Upper lobe of left lung (tissue), 6 donors: ENCODE results near the gene LRRC75B. TPM values are rescaled to one million over a fixed set of nuclear protein-coding genes. Genes with fewer than 3 reads are reported as not detected.

ENCODE experiments used
- ATAC-seq, 2 donors: fragments of 200-7000 bp; cut with Tn5 transposase; one replicate each; pipeline ENCODE4 v1.9.1; 2022; ENCODE audit warnings: mild to moderate bottlenecking in 2 of 2, moderate library complexity in 2 of 2; ENCODE audit not compliant: low FRiP score in 2 of 2
- DNase-seq, 2 donors: peaks; one replicate each; pipeline ENCODE4 v3.0.0-alpha.2; 2019 to 2020
- H3K27ac ChIP-seq, 4 donors: fragments of 200-600 bp; sonication (generic); one replicate each; pipeline ENCODE4 v1.5.1; 2016 to 2019
- H3K27me3 ChIP-seq, 4 donors: fragments of 200-600 bp; sonication (generic); one replicate each; pipeline ENCODE4 v1.5.1; 2017 to 2019
- H3K36me3 ChIP-seq, 4 donors: fragments of 200-600 bp; sonication (generic); one replicate each; pipeline ENCODE4 v1.5.1; 2016 to 2019
- H3K4me1 ChIP-seq, 4 donors: fragments of 200-600 bp; sonication (generic); one replicate each; pipeline ENCODE4 v1.5.1; 2018 to 2019
- H3K4me3 ChIP-seq, 4 donors: fragments of 200-600 bp; sonication (generic); one replicate each; pipeline ENCODE4 v1.5.1; 2017 to 2019; ENCODE audit warnings: mild to moderate bottlenecking in 2 of 4, moderate library complexity in 1 of 4
- H3K9me3 ChIP-seq, 4 donors: fragments of 200-600 bp; sonication (generic); one replicate each; pipeline ENCODE4 v1.5.1; 2018 to 2019
- CTCF ChIP-seq, 6 experiments: fragments of 450-650 bp in 4 of 6; fragments of 200-600 bp in 2 of 6; sonication (generic) in 2 of 6; IDR thresholded peaks; one replicate each; pipeline ENCODE4 v1.5.1; 2016 to 2019; ENCODE audit warnings: antibody characterized with exemption in 6 of 6
- EP300 ChIP-seq, 4 donors: sonication (generic); formaldehyde crosslinking; IDR thresholded peaks; one replicate each; pipeline ENCODE4 v1.5.1; 2017; ENCODE audit warnings: antibody characterized with exemption in 4 of 4, control low read depth in 2 of 4
- POLR2A ChIP-seq, 4 donors: fragments of 450-650 bp; IDR thresholded peaks; one replicate each; pipeline ENCODE4 v1.5.1; 2016 to 2017; ENCODE audit warnings: antibody characterized with exemption in 4 of 4, mild to moderate bottlenecking in 2 of 4
- POLR2AphosphoS5 ChIP-seq, 2 donors: sonication (generic); formaldehyde crosslinking; IDR thresholded peaks; one replicate each; pipeline ENCODE4 v1.5.1; 2017; ENCODE audit warnings: antibody characterized with exemption in 2 of 2
- WGBS, 2 donors: methylation state at CpG; one replicate each; pipeline ENCODE4 v1.1.5; 2017 to 2018; 5-methylcytosine and 5-hydroxymethylcytosine counted together
- total RNA-seq, 6 donors: library from RNA; depleted of rRNA in 4 of 6; stranded (reverse); fragments of >200 nt in 4 of 6; gene quantifications; one replicate each; pipeline versions ENCODE4 v1.1.0 to v1.2.1, GENCODE V29; 2016 to 2021
- donor health status: DM: no; HTN: no; CAD: no; lungs with moderate emphysema.
- donor health status: DM: no; HTN: yes; CAD: no; lungs with severe emphysema.

Gene LRRC75B
- total RNA-seq, 6 donors from 2014 or later = 9.7 to 50.3 (median 13.2) TPM

- peaks cover 9 to 25% (median 15%) of the 10 kb centered on the region in 4 donors for H3K4me1 ChIP-seq
- H3K27me3 ChIP-seq = no peaks in the 10 kb centered on the region
- H3K36me3 ChIP-seq = peaks cover 0 to 22% (median 7%) of the 10 kb centered on the region in 4 donors
- H3K4me3 ChIP-seq = no peak overlapping the region
- no peak overlapping the region for H3K27ac ChIP-seq
- ATAC-seq = no peak
- TF ChIP-seq POLR2AphosphoS5 (IDR thresholded peaks at IDR 0.05) (no peak), CTCF (IDR thresholded peaks at IDR 0.05) (no peak), POLR2A (IDR thresholded peaks at IDR 0.05) (no peak), EP300 (IDR thresholded peaks at IDR 0.05) (no peak)
- DNase-seq = peak in 1 of 2 donors; percentile 80
- WGBS, 2 donors = 78% methylated on average over 8 of the region's 13 CpGs; no CpG with 5 or more reads in 1 of the 2 donors
- no peaks in the 10 kb centered on the region for H3K9me3 ChIP-seq
These were observed 4.5 kb downstream of the LRRC75B start for GRCh38 chr22:24588381-24588756.

- no peak for ATAC-seq
- Histone ChIP-seq H3K9me3 (no peaks in the 10 kb centered on the region), H3K4me3 (no peak overlapping the region), H3K27me3 (no peaks in the 10 kb centered on the region), H3K4me1 (peaks cover 6 to 23% (median 14%) of the 10 kb centered on the region in 4 donors), H3K36me3 (peaks cover 0 to 22% (median 7%) of the 10 kb centered on the region in 4 donors), H3K27ac (no peak overlapping the region)
- DNase-seq = no peak
- TF ChIP-seq POLR2A (IDR thresholded peaks at IDR 0.05) (no peak), EP300 (IDR thresholded peaks at IDR 0.05) (no peak)
- 90 to 100% methylated on average over 2 to 4 of the region's 8 CpGs for WGBS, 2 donors
These were observed 4.9 kb downstream of the LRRC75B start for GRCh38 chr22:24587948-24588347.

- no peak overlapping the region for H3K4me3 ChIP-seq
- H3K27ac ChIP-seq = no peak overlapping the region
- ATAC-seq = no peak
- peaks cover 0 to 22% (median 7%) of the 10 kb centered on the region in 4 donors for H3K36me3 ChIP-seq
- H3K27me3 ChIP-seq = no peaks in the 10 kb centered on the region
- H3K4me1 ChIP-seq = peaks cover 5 to 20% (median 12%) of the 10 kb centered on the region in 4 donors
- TF ChIP-seq EP300 (IDR thresholded peaks at IDR 0.05) (no peak), CTCF (IDR thresholded peaks at IDR 0.05) (no peak), POLR2A (IDR thresholded peaks at IDR 0.05) (no peak), POLR2AphosphoS5 (IDR thresholded peaks at IDR 0.05) (no peak)
- WGBS, 2 donors = 73 to 81% methylated on average over 3 to 4 of the region's 5 CpGs
- no peak for DNase-seq
- H3K9me3 ChIP-seq = no peaks in the 10 kb centered on the region
These were observed 5.6 kb downstream of the LRRC75B start for GRCh38 chr22:24587251-24587650.

- Histone ChIP-seq H3K4me1 (peaks cover 3 to 13% (median 10%) of the 10 kb centered on the region in 4 donors), H3K36me3 (peaks cover 0 to 22% (median 7%) of the 10 kb centered on the region in 4 donors), H3K27me3 (no peaks in the 10 kb centered on the region), H3K27ac (no peak overlapping the region), H3K4me3 (no peak overlapping the region), H3K9me3 (no peaks in the 10 kb centered on the region)
- ATAC-seq = no peak
- no peak for TF ChIP-seq EP300 (IDR thresholded peaks at IDR 0.05)
- no peak for TF ChIP-seq POLR2A (IDR thresholded peaks at IDR 0.05)
- TF ChIP-seq CTCF (IDR thresholded peaks at IDR 0.05) = no peak
- no peak for TF ChIP-seq POLR2AphosphoS5 (IDR thresholded peaks at IDR 0.05)
- peak in 1 of 2 donors; percentile 80 for DNase-seq
- 90 to 95% methylated on average over 7 to 20 of the region's 24 CpGs for WGBS, 2 donors
These were observed 6.8 kb downstream of the LRRC75B start for GRCh38 chr22:24585927-24586546.

- peaks cover 0 to 22% (median 7%) of the 10 kb centered on the region in 4 donors for H3K36me3 ChIP-seq
- no peak overlapping the region for H3K27ac ChIP-seq
These were observed 7.4 kb downstream of the LRRC75B start for GRCh38 chr22:24585461-24585860.

More at GRCh38 chr22:24585461-24585860, 7.4 kb downstream of the LRRC75B start:
- TF ChIP-seq CTCF (IDR thresholded peaks at IDR 0.05) (no peak), EP300 (IDR thresholded peaks at IDR 0.05) (no peak), POLR2AphosphoS5 (IDR thresholded peaks at IDR 0.05) (no peak), POLR2A (IDR thresholded peaks at IDR 0.05) (no peak)
- Histone ChIP-seq H3K4me3 (no peak overlapping the region), H3K27me3 (no peaks in the 10 kb centered on the region), H3K4me1 (peaks cover 3 to 13% (median 10%) of the 10 kb centered on the region in 4 donors), H3K9me3 (no peaks in the 10 kb centered on the region)
- 88 to 97% methylated on average over 1 to 3 of the region's 3 CpGs for WGBS, 2 donors
- ATAC-seq (no peak), DNase-seq (no peak)
